ENCODE data around the gene AZI2. TPM values are rescaled to one million over a fixed set of nuclear protein-coding genes. Genes with fewer than 3 reads are reported as not detected.

AZI2 gene
- total and polyA plus RNA-seq, 9 of the 15 experiments (the other 6 are each of a cell fraction or from before 2014, with no cell fraction given), result 28.5 to 96.3 (median 70.2) TPM

GRCh38 chr3:28348629-28349468 is at the start of gene AZI2, which contains the start of gene ZCWPW2 (continued):
- TF ChIP-seq, protein P1, sequence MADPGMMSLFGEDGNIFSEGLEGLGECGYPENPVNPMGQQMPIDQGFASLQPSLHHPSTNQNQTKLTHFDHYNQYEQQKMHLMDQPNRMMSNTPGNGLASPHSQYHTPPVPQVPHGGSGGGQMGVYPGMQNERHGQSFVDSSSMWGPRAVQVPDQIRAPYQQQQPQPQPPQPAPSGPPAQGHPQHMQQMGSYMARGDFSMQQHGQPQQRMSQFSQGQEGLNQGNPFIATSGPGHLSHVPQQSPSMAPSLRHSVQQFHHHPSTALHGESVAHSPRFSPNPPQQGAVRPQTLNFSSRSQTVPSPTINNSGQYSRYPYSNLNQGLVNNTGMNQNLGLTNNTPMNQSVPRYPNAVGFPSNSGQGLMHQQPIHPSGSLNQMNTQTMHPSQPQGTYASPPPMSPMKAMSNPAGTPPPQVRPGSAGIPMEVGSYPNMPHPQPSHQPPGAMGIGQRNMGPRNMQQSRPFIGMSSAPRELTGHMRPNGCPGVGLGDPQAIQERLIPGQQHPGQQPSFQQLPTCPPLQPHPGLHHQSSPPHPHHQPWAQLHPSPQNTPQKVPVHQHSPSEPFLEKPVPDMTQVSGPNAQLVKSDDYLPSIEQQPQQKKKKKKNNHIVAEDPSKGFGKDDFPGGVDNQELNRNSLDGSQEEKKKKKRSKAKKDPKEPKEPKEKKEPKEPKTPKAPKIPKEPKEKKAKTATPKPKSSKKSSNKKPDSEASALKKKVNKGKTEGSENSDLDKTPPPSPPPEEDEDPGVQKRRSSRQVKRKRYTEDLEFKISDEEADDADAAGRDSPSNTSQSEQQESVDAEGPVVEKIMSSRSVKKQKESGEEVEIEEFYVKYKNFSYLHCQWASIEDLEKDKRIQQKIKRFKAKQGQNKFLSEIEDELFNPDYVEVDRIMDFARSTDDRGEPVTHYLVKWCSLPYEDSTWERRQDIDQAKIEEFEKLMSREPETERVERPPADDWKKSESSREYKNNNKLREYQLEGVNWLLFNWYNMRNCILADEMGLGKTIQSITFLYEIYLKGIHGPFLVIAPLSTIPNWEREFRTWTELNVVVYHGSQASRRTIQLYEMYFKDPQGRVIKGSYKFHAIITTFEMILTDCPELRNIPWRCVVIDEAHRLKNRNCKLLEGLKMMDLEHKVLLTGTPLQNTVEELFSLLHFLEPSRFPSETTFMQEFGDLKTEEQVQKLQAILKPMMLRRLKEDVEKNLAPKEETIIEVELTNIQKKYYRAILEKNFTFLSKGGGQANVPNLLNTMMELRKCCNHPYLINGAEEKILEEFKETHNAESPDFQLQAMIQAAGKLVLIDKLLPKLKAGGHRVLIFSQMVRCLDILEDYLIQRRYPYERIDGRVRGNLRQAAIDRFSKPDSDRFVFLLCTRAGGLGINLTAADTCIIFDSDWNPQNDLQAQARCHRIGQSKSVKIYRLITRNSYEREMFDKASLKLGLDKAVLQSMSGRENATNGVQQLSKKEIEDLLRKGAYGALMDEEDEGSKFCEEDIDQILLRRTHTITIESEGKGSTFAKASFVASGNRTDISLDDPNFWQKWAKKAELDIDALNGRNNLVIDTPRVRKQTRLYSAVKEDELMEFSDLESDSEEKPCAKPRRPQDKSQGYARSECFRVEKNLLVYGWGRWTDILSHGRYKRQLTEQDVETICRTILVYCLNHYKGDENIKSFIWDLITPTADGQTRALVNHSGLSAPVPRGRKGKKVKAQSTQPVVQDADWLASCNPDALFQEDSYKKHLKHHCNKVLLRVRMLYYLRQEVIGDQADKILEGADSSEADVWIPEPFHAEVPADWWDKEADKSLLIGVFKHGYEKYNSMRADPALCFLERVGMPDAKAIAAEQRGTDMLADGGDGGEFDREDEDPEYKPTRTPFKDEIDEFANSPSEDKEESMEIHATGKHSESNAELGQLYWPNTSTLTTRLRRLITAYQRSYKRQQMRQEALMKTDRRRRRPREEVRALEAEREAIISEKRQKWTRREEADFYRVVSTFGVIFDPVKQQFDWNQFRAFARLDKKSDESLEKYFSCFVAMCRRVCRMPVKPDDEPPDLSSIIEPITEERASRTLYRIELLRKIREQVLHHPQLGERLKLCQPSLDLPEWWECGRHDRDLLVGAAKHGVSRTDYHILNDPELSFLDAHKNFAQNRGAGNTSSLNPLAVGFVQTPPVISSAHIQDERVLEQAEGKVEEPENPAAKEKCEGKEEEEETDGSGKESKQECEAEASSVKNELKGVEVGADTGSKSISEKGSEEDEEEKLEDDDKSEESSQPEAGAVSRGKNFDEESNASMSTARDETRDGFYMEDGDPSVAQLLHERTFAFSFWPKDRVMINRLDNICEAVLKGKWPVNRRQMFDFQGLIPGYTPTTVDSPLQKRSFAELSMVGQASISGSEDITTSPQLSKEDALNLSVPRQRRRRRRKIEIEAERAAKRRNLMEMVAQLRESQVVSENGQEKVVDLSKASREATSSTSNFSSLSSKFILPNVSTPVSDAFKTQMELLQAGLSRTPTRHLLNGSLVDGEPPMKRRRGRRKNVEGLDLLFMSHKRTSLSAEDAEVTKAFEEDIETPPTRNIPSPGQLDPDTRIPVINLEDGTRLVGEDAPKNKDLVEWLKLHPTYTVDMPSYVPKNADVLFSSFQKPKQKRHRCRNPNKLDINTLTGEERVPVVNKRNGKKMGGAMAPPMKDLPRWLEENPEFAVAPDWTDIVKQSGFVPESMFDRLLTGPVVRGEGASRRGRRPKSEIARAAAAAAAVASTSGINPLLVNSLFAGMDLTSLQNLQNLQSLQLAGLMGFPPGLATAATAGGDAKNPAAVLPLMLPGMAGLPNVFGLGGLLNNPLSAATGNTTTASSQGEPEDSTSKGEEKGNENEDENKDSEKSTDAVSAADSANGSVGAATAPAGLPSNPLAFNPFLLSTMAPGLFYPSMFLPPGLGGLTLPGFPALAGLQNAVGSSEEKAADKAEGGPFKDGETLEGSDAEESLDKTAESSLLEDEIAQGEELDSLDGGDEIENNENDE (IDR thresholded peaks at IDR 0.05; ENCODE audit: low read depth, low read length), result no peak
- TF ChIP-seq EP300 (IDR thresholded peaks at IDR 0.05; ENCODE audit: low read length), result peak; percentile 25; the same call in 1 of the 2 replicates
- TF ChIP-seq SMARCA4 (IDR thresholded peaks at IDR 0.05), result no peak
- TF ChIP-seq RBBP5 (IDR thresholded peaks at IDR 0.05; ENCODE audit: borderline replicate concordance, insufficient read depth, low read length, poor library complexity, severe bottlenecking), result peak; percentile 97
- TF ChIP-seq, protein P2, sequence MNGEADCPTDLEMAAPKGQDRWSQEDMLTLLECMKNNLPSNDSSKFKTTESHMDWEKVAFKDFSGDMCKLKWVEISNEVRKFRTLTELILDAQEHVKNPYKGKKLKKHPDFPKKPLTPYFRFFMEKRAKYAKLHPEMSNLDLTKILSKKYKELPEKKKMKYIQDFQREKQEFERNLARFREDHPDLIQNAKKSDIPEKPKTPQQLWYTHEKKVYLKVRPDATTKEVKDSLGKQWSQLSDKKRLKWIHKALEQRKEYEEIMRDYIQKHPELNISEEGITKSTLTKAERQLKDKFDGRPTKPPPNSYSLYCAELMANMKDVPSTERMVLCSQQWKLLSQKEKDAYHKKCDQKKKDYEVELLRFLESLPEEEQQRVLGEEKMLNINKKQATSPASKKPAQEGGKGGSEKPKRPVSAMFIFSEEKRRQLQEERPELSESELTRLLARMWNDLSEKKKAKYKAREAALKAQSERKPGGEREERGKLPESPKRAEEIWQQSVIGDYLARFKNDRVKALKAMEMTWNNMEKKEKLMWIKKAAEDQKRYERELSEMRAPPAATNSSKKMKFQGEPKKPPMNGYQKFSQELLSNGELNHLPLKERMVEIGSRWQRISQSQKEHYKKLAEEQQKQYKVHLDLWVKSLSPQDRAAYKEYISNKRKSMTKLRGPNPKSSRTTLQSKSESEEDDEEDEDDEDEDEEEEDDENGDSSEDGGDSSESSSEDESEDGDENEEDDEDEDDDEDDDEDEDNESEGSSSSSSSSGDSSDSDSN (IDR thresholded peaks at IDR 0.05; ENCODE audit: borderline replicate concordance in 1 of 2, low read depth in 2 of 2, low read length in 2 of 2), result peak; percentile 91 to 94; a peak in 3 of 4 replicates
- peak; percentile 79 for TF ChIP-seq ZNF644 (tag; IDR thresholded peaks at IDR 0.05; ENCODE audit: low read depth)
- peak in 2 of 3 experiments; percentile 38 to 41 for TF ChIP-seq YY1 (IDR thresholded peaks at IDR 0.05; ENCODE audit: borderline replicate concordance in 1 of 3, control insufficient read depth in 1 of 3, extremely low read depth in 1 of 3, insufficient read depth in 3 of 3, insufficient read length in 1 of 3, insufficient replicate concordance in 2 of 3, low read depth in 1 of 3, low read length in 2 of 3)
- peak; percentile 95 for TF ChIP-seq GTF2E2 (tag; IDR thresholded peaks at IDR 0.05)
- peak; percentile 83 for TF ChIP-seq CBX1 (IDR thresholded peaks at IDR 0.05; ENCODE audit: low read depth)
- TF ChIP-seq TFAM (CRISPR knock-in tag; conservative IDR thresholded peaks at IDR 0.05), result no peak

Measured in K562 (cell line).